GM08714 (cell line): ENCODE measurements around the gene PDE4D.

ENCODE experiments used
- H3K4me3 ChIP-seq: fragments of 200-500 bp; sonication (Bioruptor generic); 2 replicates; pipeline ENCODE4 v1.5.1; 2014; ENCODE audit warnings: mild to moderate bottlenecking, low read length, inconsistent platforms
- ZNF274 ChIP-seq: IDR thresholded peaks from 2 replicates; pipeline ENCODE4 v1.6.1; 2012; ENCODE audit warnings: mild to moderate bottlenecking, low read depth, low read length

PDE4D gene

DNA sequence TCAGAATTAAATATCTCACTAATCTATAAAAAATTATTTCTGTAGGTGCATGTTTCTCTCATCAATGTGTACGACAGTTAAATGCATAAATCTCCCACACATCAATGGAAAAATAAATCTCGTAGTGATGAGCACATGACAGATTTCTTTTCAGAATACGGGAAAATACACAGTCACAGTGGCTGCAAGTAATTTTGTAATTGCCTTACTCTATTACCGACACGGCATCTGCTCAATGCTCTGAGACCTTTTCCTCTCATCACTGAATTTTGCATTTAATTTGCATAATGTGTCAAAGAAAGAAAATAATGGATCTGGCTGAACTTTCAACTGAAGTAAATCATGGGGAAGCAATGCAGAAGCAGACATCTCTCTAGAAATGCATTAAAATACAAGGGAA, 37.2 kb downstream of the PDE4D start:
- no peak for TF ChIP-seq ZNF274

DNA sequence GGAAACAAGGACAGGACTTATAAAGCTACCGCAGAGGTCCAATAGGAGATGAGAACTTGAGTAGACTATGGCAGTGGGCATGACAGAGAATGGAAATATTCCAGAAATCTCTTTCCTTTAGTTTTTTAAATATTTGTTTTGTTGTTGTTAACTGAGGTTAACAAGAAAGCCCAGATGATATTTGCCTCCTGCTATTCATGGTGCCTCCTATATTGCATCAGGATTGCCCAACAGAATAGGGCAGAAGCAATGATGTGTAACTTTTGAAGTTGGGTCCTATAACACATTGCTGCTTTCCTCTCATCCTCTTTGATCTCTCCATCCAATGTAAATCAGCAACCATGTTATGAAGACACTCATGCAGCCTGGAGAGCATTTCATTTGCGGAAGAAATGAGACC, 42.8 kb downstream of the PDE4D start:
- H3K4me3 ChIP-seq, result no peak overlapping the region
- no peak for TF ChIP-seq ZNF274

More for the DNA sequence above, 37.2 kb downstream of the PDE4D start:
- H3K4me3 ChIP-seq, result no peak overlapping the region

GRCh38 chr5:59847586-59847985, 45.9 kb downstream of the PDE4D start:
- TF ChIP-seq ZNF274, result no peak
- H3K4me3 ChIP-seq, result no peak overlapping the region

DNA sequence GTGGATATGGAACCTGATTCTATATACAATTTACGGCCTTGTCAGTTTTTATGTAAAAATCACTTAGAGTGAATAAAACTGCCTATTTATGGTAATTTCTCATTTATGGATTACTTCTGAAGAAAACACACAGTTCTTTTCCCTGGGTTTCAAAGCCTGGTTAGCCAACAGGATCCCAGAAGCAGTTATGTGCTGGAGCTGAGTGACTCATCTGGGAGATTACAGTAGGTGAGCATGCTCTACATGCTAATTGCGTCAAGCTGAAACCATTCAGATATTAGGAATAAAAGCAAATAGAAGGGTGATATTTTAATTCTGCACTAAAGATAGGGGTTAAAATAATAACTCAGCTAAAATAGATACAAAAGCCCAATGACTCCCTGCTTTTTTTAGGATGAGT, 47.8 kb downstream of the PDE4D start:
- TF ChIP-seq ZNF274, result no peak
- no peak overlapping the region for H3K4me3 ChIP-seq

GRCh38 chr5:59843511-59844213, 49.9 kb downstream of the PDE4D start:
- TF ChIP-seq ZNF274, result no peak
- no peak overlapping the region for H3K4me3 ChIP-seq

DNA sequence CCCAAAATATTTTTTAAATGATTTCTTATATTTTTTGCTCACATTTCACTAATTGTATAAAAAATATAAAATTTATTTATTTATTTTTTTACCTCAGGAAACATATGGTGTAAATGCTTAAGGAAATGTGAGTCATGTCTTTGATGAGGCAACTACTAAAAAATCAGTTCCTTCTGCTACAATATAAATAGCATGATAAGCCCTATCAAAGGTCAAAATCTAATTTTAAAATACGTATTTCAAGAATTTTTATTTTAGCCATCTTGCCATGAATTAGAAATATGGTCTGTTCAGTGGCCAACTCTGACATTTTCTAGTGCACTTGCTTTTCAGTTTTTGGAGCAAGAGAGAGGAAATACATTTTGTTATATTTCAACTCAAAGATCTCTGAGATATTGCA, 50.5 kb downstream of the PDE4D start:
- TF ChIP-seq ZNF274, result no peak
- no peak overlapping the region for H3K4me3 ChIP-seq

DNA sequence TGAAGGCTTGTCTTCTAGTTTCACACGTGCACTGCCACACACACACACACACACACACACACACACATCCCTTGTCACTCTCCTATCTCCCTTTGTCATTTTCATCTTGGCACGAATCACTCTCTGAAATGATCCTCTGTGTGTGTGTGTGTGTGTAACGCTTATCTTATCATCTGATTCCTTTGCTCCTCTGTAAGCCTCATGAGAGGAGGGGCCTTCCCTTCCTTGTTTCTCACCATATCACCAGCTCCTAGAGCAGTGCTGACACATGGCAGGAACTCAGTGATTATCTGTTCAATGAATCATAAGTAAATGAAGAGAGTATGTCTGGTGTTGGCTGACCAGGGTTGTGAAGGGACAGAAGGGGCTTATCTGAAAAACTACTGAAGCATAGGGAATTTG, 53.3 kb downstream of the PDE4D start:
- TF ChIP-seq ZNF274, result no peak
- H3K4me3 ChIP-seq, result no peak overlapping the region

- H3K4me3 ChIP-seq, result no peak overlapping the region
- no peak for TF ChIP-seq ZNF274
Measured at GRCh38 chr5:59838989-59839388, 54.5 kb downstream of the PDE4D start.

DNA sequence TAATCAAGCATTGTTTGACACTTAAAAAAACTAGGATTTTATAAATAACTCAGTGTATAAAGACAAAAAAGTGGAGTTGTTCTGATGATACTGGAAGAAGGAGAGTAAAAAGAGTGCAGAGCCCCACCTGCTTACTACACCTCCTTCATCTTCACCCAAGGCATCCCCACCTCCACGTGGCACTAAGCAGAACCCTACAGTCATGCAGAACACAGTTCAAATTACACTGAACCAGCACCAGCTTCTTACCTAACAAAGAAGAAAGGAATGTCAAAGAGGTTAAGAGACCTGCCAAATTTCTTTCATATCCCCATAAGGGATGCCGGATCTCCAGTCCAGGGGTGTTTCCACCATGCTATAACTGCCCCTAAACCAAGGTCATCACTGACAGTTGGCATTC, 55.5 kb downstream of the PDE4D start:
- no peak for TF ChIP-seq ZNF274

GRCh38 chr5:59837071-59837470, 56.5 kb downstream of the PDE4D start:
- no peak for TF ChIP-seq ZNF274
- H3K4me3 ChIP-seq, result no peak overlapping the region

More for the DNA sequence above, 55.5 kb downstream of the PDE4D start:
- H3K4me3 ChIP-seq, result no peak overlapping the region

- no peak for TF ChIP-seq ZNF274
- H3K4me3 ChIP-seq, result no peak overlapping the region
Measured at GRCh38 chr5:59835800-59836199, 57.7 kb downstream of the PDE4D start.

DNA sequence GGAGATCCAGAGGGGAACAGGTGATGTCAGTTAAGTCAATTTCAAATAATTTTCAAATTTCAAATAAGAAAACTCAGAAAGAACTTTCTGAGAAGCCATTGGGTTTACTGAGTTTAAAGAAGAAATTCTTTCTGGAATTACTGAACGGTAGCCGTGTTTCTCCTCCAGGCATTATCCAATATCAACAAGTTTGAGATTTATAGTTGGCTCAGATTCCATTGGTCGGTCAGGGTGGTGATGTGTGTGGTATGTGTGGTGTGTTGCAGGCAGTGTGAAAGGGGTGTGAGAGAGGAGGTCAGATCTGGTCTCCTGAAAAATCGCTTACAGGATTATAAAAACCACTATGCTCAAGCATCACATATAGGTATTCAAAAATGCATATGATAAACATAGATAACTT, 60.1 kb downstream of the PDE4D start:
- H3K4me3 ChIP-seq, result no peak overlapping the region
- no peak for TF ChIP-seq ZNF274

GRCh38 chr5:59832577-59833301, 60.8 kb downstream of the PDE4D start:
- H3K4me3 ChIP-seq, result no peak overlapping the region
- TF ChIP-seq ZNF274, result no peak

DNA sequence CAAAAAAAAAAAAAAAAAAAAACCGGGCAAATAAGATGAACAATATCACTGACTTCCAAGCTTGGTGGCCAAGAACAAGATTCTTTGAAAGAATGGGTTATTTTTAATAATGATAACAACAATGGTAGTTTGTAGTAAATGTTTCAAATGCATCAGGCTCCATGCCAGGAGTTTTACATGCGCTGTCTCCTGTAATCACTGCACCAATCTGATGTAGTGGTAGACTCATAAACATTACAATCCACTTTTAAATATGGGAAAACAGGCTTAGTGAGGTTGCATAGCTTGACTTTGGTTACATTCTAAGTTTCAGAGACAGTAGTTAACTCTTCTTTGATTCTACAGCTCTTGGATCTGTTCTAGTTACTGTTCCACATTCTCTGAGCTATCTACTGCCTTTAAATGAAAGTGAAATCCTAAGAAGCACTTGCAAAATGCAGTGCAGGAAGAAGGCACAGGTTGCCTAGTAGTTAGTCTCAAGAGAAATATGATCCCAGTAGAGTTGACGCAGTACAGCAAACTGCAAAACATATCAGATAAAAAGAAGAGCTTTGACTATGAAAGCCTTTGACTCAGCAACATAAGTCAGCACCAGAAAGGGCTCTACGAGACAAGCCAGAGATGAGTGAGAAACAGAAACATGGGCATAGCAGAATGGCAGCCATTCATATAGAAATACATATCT, 62.1 kb downstream of the PDE4D start:
- no peak overlapping the region for H3K4me3 ChIP-seq
- no peak for TF ChIP-seq ZNF274
